ENCODE measurements around the gene ARRDC2. TPM values are rescaled to one million over a fixed set of nuclear protein-coding genes. Genes with fewer than 3 reads are reported as not detected.

ARRDC2 gene
- 16.6 TPM for total RNA-seq
- long read RNA-seq, transcript ARRDC2-202 (8 exons, 2,528 nt), result major isoform, 16 of 38 reads
- long read RNA-seq, transcript ARRDC2-201 (8 exons, 2,503 nt), result minor isoform, 9 of 38 reads
- long read RNA-seq, partial matches to known transcripts, result 6 of 38 reads
- long read RNA-seq, other reads (novel, unspliced or antisense), result 3 of 38 reads

DNA sequence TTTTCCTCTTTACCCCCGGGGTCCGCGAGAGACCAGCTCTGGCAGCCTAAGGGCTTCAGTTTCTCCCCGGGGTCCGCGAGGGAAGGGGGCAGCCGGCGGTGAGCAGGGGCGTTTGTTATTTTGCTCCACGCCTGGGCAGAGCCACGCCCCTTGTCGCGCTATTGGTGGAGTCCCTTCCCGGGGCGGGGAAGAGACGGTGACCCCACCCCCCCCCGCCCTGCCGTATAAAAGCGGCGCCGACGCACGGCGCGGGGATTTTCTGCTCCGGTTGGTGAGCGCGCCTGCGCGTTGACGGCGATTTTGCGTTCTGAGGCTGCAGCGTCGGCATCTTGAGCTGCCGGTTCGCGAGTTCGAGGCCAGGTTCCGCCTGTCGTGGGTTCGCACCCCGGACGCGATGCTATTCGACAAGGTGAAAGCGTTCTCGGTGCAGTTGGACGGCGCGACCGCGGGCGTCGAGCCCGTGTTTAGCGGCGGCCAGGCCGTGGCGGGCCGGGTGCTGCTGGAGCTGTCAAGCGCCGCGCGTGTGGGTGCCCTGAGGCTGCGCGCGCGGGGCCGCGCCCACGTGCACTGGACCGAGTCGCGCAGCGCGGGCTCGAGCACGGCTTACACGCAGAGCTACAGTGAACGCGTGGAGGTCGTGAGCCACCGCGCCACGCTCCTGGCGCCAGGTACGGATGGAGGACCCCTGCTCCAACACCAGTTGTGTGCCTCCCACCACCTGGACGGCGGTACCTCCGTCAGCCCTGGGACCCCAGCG is at the start of gene ARRDC2:
Gene ARRDC2, plus strand, starts transcription at position 254 of the 757 bp plus-strand sequence. Its CDS starts 141 bp downstream, at position 395.
- peaks cover 64% of the 10 kb centered on the region for H3K4me1 ChIP-seq
- peak; percentile 91 for DNase-seq
- no peaks in the 10 kb centered on the region for H3K9me3 ChIP-seq (replicated peaks)
- H3K36me3 ChIP-seq, result peaks cover 46% of the 10 kb centered on the region
- H3K4me3 ChIP-seq, result peak within 1 kb of the TSS; percentile 67
- peak within 1 kb of the TSS; percentile 90 for H3K27ac ChIP-seq (replicated peaks)
- no peak for TF ChIP-seq CTCF (IDR thresholded peaks at IDR 0.05; ENCODE audit: borderline replicate concordance)
- peaks cover 1% of the 10 kb centered on the region for H3K27me3 ChIP-seq (ENCODE audit: low read depth)
- intact Hi-C loops (cut with micrococcal nuclease), result loop anchor here (2.0 to 5.0 kb wide), 2 partner anchors 39 to 51 kb away; no protein-coding TSS in a partner anchor

DNA sequence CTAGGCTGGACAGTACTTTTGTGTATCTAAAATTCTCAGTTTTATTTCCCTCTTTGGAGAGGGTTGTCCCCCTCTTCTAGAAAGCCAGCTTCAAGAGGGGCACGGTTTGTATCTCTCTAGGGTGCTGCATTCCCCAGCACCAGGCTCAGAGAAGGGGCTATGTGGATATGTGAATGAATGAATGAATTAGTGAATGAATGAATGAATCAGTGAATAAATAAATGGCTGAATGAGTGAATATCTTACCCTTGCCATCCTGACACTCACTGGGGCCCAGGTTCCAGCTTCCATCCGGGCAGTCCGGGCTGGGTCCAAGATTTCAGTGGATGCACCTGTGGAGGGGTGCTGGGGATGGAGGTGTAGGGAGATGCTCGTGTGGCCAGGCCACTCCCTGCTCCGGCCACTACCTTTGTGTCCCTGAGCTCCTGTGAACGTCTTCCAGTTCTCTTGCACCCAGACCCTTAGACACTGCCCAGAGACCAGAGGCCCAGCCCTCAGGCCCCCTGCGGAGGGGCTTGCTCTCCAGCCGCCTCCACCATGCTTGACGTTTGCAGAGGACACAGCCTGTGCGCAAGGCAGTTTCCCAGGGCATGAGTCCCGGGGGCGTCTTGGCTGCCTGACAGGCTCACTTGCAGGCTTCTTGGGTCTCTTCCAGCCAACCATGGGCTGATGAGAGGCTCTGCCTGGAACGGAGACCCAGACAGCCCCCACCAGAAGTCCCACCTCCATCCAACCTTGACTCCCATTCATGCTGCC is 43.9 kb upstream of the ARRDC2 start:
- Histone ChIP-seq H3K27ac (replicated peaks) (no peak overlapping the region), H3K9me3 (replicated peaks) (no peaks in the 10 kb centered on the region), H3K4me3 (no peak overlapping the region), H3K36me3 (no peaks in the 10 kb centered on the region), H3K27me3 (ENCODE audit: low read depth) (peaks cover 99% of the 10 kb centered on the region), H3K4me1 (peaks cover 7% of the 10 kb centered on the region)
- DNase-seq, result no peak
- TF ChIP-seq CTCF (IDR thresholded peaks at IDR 0.05; ENCODE audit: borderline replicate concordance), result no peak
- intact Hi-C loops (cut with micrococcal nuclease), result no loop called here

DNA sequence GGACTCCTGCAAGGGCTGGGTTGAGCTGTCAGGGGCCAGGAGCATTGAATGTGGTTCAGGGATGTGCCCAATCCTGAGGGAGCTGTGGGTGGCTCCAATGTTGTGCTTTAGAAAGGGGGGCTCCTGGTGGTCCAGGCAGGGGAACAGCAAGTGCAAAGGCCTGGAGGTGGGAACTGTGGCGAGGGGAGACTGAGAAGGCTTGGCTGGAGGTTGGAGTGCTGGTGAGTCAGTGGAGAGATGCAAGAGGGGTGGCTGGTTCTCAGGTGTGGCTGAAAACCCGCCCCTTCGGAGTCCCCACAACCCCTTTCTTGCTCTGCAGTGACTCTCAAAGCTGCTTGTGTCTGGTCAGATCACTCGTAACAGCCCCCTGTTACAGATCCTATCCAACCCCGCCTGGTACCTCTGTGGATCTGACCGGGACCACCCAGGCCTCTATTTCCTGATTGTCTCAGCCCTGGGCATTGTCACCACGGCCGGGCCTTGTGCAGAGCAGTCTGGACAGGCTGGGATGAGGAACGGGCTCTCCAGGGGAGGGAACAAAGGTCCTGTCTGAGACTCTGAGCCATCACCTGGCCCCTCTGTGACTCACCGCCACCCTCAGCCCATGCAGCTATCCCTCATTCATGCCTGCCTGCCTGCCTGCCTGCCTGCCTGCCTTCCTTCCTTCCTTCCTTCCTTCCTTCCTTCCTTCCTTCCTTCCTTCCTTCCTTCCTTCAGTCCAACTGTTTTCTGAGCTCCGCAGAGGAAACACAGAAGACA is 42.4 kb upstream of the ARRDC2 start:
- Histone ChIP-seq H3K27me3 (ENCODE audit: low read depth) (peaks cover 96% of the 10 kb centered on the region), H3K4me1 (peaks cover 7% of the 10 kb centered on the region), H3K4me3 (no peak overlapping the region), H3K9me3 (replicated peaks) (no peaks in the 10 kb centered on the region), H3K27ac (replicated peaks) (no peak overlapping the region), H3K36me3 (no peaks in the 10 kb centered on the region)
- TF ChIP-seq CTCF (IDR thresholded peaks at IDR 0.05; ENCODE audit: borderline replicate concordance), result no peak
- intact Hi-C loops (cut with micrococcal nuclease), result no loop called here
- no peak for DNase-seq

GRCh38 chr19:17966129-17966483 is 41.9 kb upstream of the ARRDC2 start:
- TF ChIP-seq CTCF (IDR thresholded peaks at IDR 0.05; ENCODE audit: borderline replicate concordance), result no peak
- intact Hi-C loops (cut with micrococcal nuclease), result no loop called here

More at GRCh38 chr19:17966129-17966483, 41.9 kb upstream of the ARRDC2 start:
- DNase-seq, result no peak
- Histone ChIP-seq H3K4me3 (no peak overlapping the region), H3K27ac (replicated peaks) (no peak overlapping the region), H3K36me3 (no peaks in the 10 kb centered on the region), H3K27me3 (ENCODE audit: low read depth) (peaks cover 95% of the 10 kb centered on the region), H3K4me1 (peaks cover 7% of the 10 kb centered on the region), H3K9me3 (replicated peaks) (no peaks in the 10 kb centered on the region)

Measured in left ventricle myocardium inferior (tissue), 1 donor.